HEK293 (cell line): ENCODE data around the gene SP8.

Experiments
- CTCF ChIA-PET: fragments of 350-600 bp; formaldehyde crosslinking; extraction: SDS; loops from one replicate; lab custom pipeline; 2021; ENCODE audit warnings: antibody characterized with exemption; lab: Yijun Ruan, JAX
- POLR2A ChIA-PET: fragments of 300-600 bp; formaldehyde crosslinking; extraction: SDS; loops from one replicate; lab custom pipeline; 2020; ENCODE audit warnings: antibody characterized with exemption, inconsistent platforms; lab: Yijun Ruan, JAX
- H3K27ac ChIP-seq: fragments of 200-500 bp; sonication (Bioruptor generic); 2 replicates; pipeline ENCODE4 v1.5.1; 2014; ENCODE audit warnings: low read depth, low read length, control low read depth, inconsistent platforms; ENCODE audit errors: extremely low read depth
- H3K36me3 ChIP-seq, 2 experiments: fragments of 200-500 bp in 1 of 2; sonication (Bioruptor generic) in 1 of 2; 1 replicate in 1 of 2; 2 replicates in 1 of 2; pipeline ENCODE4 v1.5.1; 2014 to 2017; ENCODE audit warnings: inconsistent platforms in 2 of 2, low read length in 2 of 2; ENCODE audit not compliant: control insufficient read depth in 2 of 2, insufficient read depth in 1 of 2
- H3K4me1 ChIP-seq: fragments of 200-500 bp; sonication (Bioruptor generic); 2 replicates; pipeline ENCODE4 v1.5.1; 2014; ENCODE audit warnings: mild to moderate bottlenecking, low read length, inconsistent platforms; ENCODE audit not compliant: control insufficient read depth, insufficient read depth
- H3K4me3 ChIP-seq: 2 replicates; pipeline ENCODE4 v1.5.1; 2011; ENCODE audit warnings: low read depth, mild to moderate bottlenecking, control low read depth, low read length, moderate library complexity
- H3K9me3 ChIP-seq: fragments of 200-500 bp; sonication (Bioruptor generic); 2 replicates; pipeline ENCODE4 v1.5.1; 2014; ENCODE audit warnings: low read depth, low read length, inconsistent platforms; ENCODE audit not compliant: control insufficient read depth, insufficient read depth
- BCL11B ChIP-seq: fragments of 450-650 bp; formaldehyde crosslinking; IDR thresholded peaks from 2 replicates; pipeline ENCODE4 v1.5.1; 2016; ENCODE audit warnings: low read depth, missing biosample characterization, missing genetic modification characterization
- GLI4 ChIP-seq: fragments of 450-650 bp; formaldehyde crosslinking; IDR thresholded peaks from 2 replicates; pipeline ENCODE4 v1.5.1; 2016; ENCODE audit warnings: missing biosample characterization, missing genetic modification characterization
- GLIS2 ChIP-seq: fragments of 450-650 bp; formaldehyde crosslinking; IDR thresholded peaks from 2 replicates; pipeline ENCODE4 v1.5.1; 2016; ENCODE audit warnings: missing biosample characterization, missing genetic modification characterization
- HOXC10 ChIP-seq: sonication (generic); formaldehyde crosslinking; IDR thresholded peaks from 2 replicates; pipeline ENCODE4 v1.8.1; 2023; ENCODE audit warnings: mild to moderate bottlenecking, missing genetic modification reagents
- HOXD13 ChIP-seq: sonication (generic); formaldehyde crosslinking; IDR thresholded peaks from 2 replicates; pipeline ENCODE4 v1.8.0; 2022; ENCODE audit warnings: missing genetic modification reagents, borderline replicate concordance
- MYNN ChIP-seq: fragments of 450-650 bp; formaldehyde crosslinking; IDR thresholded peaks from 2 replicates; pipeline ENCODE4 v1.5.1; 2016; ENCODE audit warnings: missing biosample characterization, missing genetic modification characterization, borderline replicate concordance
- OVOL3 ChIP-seq: fragments of 450-650 bp; formaldehyde crosslinking; IDR thresholded peaks from 2 replicates; pipeline ENCODE4 v1.5.1; 2016; ENCODE audit warnings: missing biosample characterization, missing genetic modification characterization
- PRDM4 ChIP-seq: fragments of 450-650 bp; formaldehyde crosslinking; IDR thresholded peaks from 2 replicates; pipeline ENCODE4 v1.5.1; 2017; ENCODE audit warnings: missing biosample characterization, missing genetic modification characterization
- SCRT1 ChIP-seq: fragments of 450-650 bp; formaldehyde crosslinking; IDR thresholded peaks from 2 replicates; pipeline ENCODE4 v1.5.1; 2016; ENCODE audit warnings: missing biosample characterization, missing genetic modification characterization, borderline replicate concordance
- SP3 ChIP-seq: fragments of 450-650 bp; formaldehyde crosslinking; IDR thresholded peaks from 2 replicates; pipeline ENCODE4 v1.5.1; 2016; ENCODE audit warnings: missing biosample characterization, missing genetic modification characterization
- ZBTB1 ChIP-seq: fragments of 450-650 bp; formaldehyde crosslinking; IDR thresholded peaks from 2 replicates; pipeline ENCODE4 v1.5.1; 2016; ENCODE audit warnings: missing biosample characterization, missing genetic modification characterization
- ZBTB26 ChIP-seq: fragments of 450-650 bp; formaldehyde crosslinking; optimal IDR thresholded peaks from 2 replicates; pipeline ENCODE3; 2016; ENCODE audit warnings: missing biosample characterization, mild to moderate bottlenecking, missing genetic modification characterization
- ZNF133 ChIP-seq: fragments of 450-650 bp; formaldehyde crosslinking; IDR thresholded peaks from 2 replicates; pipeline ENCODE4 v1.5.1; 2016; ENCODE audit warnings: missing biosample characterization, missing genetic modification characterization
- ZNF354C ChIP-seq: fragments of 450-650 bp; formaldehyde crosslinking; IDR thresholded peaks from 2 replicates; pipeline ENCODE4 v1.5.1; 2016; ENCODE audit warnings: missing biosample characterization, missing genetic modification characterization, low read depth, borderline replicate concordance
- ZNF37A ChIP-seq: fragments of 450-650 bp; IDR thresholded peaks from 2 replicates; pipeline ENCODE4 v1.5.1; 2018; ENCODE audit warnings: missing biosample characterization, missing genetic modification characterization
- ZNF473 ChIP-seq: fragments of 450-650 bp; formaldehyde crosslinking; IDR thresholded peaks from 2 replicates; pipeline ENCODE4 v1.5.1; 2017; ENCODE audit warnings: missing biosample characterization, missing genetic modification characterization
- ZNF560 ChIP-seq: fragments of 450-650 bp; formaldehyde crosslinking; IDR thresholded peaks from 2 replicates; pipeline ENCODE4 v1.5.1; 2017; ENCODE audit warnings: missing biosample characterization, missing genetic modification characterization, borderline replicate concordance
- ZNF585B ChIP-seq: fragments of 450-650 bp; formaldehyde crosslinking; IDR thresholded peaks from 2 replicates; pipeline ENCODE4 v1.5.1; 2016; ENCODE audit warnings: missing biosample characterization, missing genetic modification characterization
- ZNF626 ChIP-seq: fragments of 450-650 bp; sonication (Bioruptor Pico); formaldehyde crosslinking; IDR thresholded peaks from 2 replicates; pipeline ENCODE4 v1.5.1; 2018; ENCODE audit warnings: missing biosample characterization, missing genetic modification characterization, inconsistent platforms
- ZNF785 ChIP-seq: fragments of 450-650 bp; formaldehyde crosslinking; IDR thresholded peaks from 2 replicates; pipeline ENCODE4 v1.5.1; 2016; ENCODE audit warnings: missing biosample characterization, missing genetic modification characterization
- TF ChIP-seq, protein P1 (sequence below): fragments of 450-650 bp; formaldehyde crosslinking; IDR thresholded peaks from 2 replicates; pipeline ENCODE4 v1.5.1; 2017; ENCODE audit warnings: missing biosample characterization, mild to moderate bottlenecking, missing genetic modification characterization, moderate library complexity

The SP8 gene

GRCh38 chr7:20793694-20794394, 7.2 kb upstream of the SP8 start (continued):
- TF ChIP-seq PRDM4 (tag by site-specific recombination): no peak
- TF ChIP-seq ZBTB26 (tag by site-specific recombination): no peak
- TF ChIP-seq ZNF473 (tag by site-specific recombination): no peak
- TF ChIP-seq OVOL3 (tag by site-specific recombination): no peak
- TF ChIP-seq, all 188 proteins: peak for 0

- no peak overlapping the region for H3K27ac ChIP-seq
- H3K4me3 ChIP-seq: no peak overlapping the region
- TF ChIP-seq HOXD13 (no peak), HOXC10 (CRISPR knock-in tag) (no peak), SCRT1 (tag by site-specific recombination) (no peak), ZNF37A (tag by site-specific recombination) (no peak), SP3 (tag by site-specific recombination) (no peak)
- TF ChIP-seq, protein P1, sequence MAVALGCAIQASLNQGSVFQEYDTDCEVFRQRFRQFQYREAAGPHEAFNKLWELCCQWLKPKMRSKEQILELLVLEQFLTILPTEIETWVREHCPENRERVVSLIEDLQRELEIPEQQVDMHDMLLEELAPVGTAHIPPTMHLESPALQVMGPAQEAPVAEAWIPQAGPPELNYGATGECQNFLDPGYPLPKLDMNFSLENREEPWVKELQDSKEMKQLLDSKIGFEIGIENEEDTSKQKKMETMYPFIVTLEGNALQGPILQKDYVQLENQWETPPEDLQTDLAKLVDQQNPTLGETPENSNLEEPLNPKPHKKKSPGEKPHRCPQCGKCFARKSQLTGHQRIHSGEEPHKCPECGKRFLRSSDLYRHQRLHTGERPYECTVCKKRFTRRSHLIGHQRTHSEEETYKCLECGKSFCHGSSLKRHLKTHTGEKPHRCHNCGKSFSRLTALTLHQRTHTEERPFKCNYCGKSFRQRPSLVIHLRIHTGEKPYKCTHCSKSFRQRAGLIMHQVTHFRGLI (tag by site-specific recombination): no peak
- TF ChIP-seq, all 188 proteins: peak for 0
- no peaks in the 10 kb centered on the region for H3K36me3 ChIP-seq
- POLR2A ChIA-PET: no interaction called here
- CTCF ChIA-PET: interaction anchor here (0.7 kb wide), 1 partner anchor 1555 kb away, joined by 5 read pairs; no protein-coding TSS in a partner anchor
- no peaks in the 10 kb centered on the region for H3K4me1 ChIP-seq
- H3K9me3 ChIP-seq: no peaks in the 10 kb centered on the region
These were observed 6.6 kb upstream of the SP8 start for GRCh38 chr7:20793248-20793647.

DNA sequence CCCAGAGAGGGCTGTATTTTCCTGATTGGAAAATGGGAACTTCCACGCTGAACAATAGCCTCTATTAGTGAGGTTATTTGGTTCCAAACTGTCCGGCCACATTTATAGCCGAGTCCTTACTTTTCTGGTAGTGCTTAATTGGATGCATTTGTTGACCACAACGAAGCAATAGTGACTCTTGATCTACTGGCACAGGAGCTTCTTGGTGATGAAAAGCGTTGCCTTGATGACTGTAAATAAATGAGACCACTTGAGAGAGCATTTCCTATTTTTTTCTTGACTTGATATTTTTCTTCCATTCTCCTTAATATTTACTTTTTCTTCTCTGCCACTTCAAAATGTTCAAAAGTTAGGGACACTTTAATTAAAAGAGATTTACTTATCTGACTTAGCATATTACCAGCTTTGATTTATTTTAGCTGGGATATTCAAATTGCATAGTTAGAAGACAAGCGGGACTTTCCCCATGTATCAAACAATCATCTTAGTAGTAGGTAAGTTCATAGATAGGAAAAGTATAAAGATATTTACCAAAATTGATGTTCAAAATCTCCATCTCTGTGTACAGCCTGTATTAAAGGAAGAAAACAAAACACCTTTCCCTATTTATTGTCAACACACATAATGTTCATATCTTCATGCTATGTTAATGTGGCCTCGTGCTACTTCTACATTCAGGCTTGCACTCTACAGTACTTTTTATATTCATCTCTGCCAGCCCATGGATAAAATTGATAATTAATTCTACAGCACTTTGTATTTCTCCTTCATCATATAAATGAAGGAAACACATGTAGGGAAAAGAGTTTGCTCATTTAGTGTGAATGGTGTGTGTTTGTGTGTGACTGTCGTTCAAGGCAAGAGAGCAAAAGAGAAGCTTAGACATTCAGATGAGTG, 5.1 kb upstream of the SP8 start:
- no peak overlapping the region for H3K4me3 ChIP-seq
- POLR2A ChIA-PET: interaction anchor here (1.9 kb wide), 1 partner anchor 15 kb away, joined by 7 read pairs; no protein-coding TSS in a partner anchor
- CTCF ChIA-PET: interaction anchor here (1.5 kb wide), 1 partner anchor 14 kb away, joined by 8 read pairs; no protein-coding TSS in a partner anchor
- no peaks in the 10 kb centered on the region for H3K9me3 ChIP-seq
- H3K36me3 ChIP-seq: no peaks in the 10 kb centered on the region
- no peak overlapping the region for H3K27ac ChIP-seq
- H3K4me1 ChIP-seq: no peaks in the 10 kb centered on the region
- TF ChIP-seq ZNF785 (tag by site-specific recombination) (no peak), GLI4 (tag by site-specific recombination) (no peak), ZNF133 (no peak), ZNF626 (tag by site-specific recombination) (no peak), MYNN (tag by site-specific recombination) (no peak), ZNF560 (tag by site-specific recombination) (no peak), GLIS2 (tag by site-specific recombination) (no peak), ZNF585B (tag by site-specific recombination) (no peak), BCL11B (tag by site-specific recombination) (no peak), ZBTB1 (no peak), ZNF354C (tag by site-specific recombination) (no peak)
- TF ChIP-seq, protein P1 (tag by site-specific recombination): no peak
